HCT116 (cell line): ENCODE results near the gene JAG1. TPM values are rescaled to one million over a fixed set of nuclear protein-coding genes. Genes with fewer than 3 reads are reported as not detected.

Experiments
- ATAC-seq: fragments of 200-7000 bp; cut with Tn5 transposase; 2 replicates; pipeline ENCODE4 v1.9.1; 2020; ENCODE audit warnings: mild to moderate bottlenecking, moderate library complexity
- BruUV-seq: library from RNA; stranded (reverse); fragments of 400-500 nt; replicated peaks from 2 replicates; lab custom pipeline; 2021; lab: Mats Ljungman, UMichigan
- CTCF ChIA-PET: fragments of 300-600 bp; sonication (Branson Sonifier 250); formaldehyde crosslinking; loops from one replicate; lab custom pipeline; 2021; ENCODE audit warnings: antibody characterized with exemption; lab: Charles Lee
- POLR2A ChIA-PET: fragments of 300-600, 350-600 bp; sonication (Branson Sonifier 250); formaldehyde crosslinking; loops from one replicate; lab custom pipeline; 2021; ENCODE audit warnings: antibody characterized with exemption; lab: Charles Lee
- RAD21 ChIA-PET, 2 experiments: fragments of 300-600 bp; sonication (Branson Sonifier 250); formaldehyde crosslinking; loops; one replicate each; lab custom pipeline; 2023; ENCODE audit warnings: low total read pairs in 2 of 2; ENCODE audit not compliant: uncharacterized antibody in 2 of 2, unreplicated experiment in 2 of 2, low non-redundant PET in 1 of 2; lab: Charles Lee
- DNase-seq: peaks from one replicate; pipeline ENCODE4 v3.0.0-alpha.2; 2010; ENCODE audit warnings: low read depth, low spot score
- H2AFZ ChIP-seq: fragments of 200-600 bp; shearing (Covaris generic), sonication (generic); 2 replicates; pipeline ENCODE4 v1.6.1; 2017; ENCODE audit warnings: low read depth, mixed run types, mixed read lengths, antibody characterized with exemption, low read length; ENCODE audit not compliant: poor library complexity, severe bottlenecking
- H3K27ac ChIP-seq: 2 replicates; pipeline ENCODE4 v1.5.1; 2012; ENCODE audit warnings: low read depth, low read length
- H3K27me3 ChIP-seq: fragments of 200-600 bp; sonication (generic); 2 replicates; pipeline ENCODE4 v1.6.1; 2016; ENCODE audit warnings: mixed run types, low read length, mixed read lengths; ENCODE audit not compliant: insufficient read depth
- H3K36me3 ChIP-seq, 2 experiments: fragments of 200-500 bp in 1 of 2; fragments of 200-600 bp in 1 of 2; sonication (Bioruptor generic) in 1 of 2; sonication (generic) in 1 of 2; 2 replicates each; pipeline versions ENCODE4 v1.5.1 to v1.6.1; 2014 to 2016; ENCODE audit warnings: low read length in 2 of 2, inconsistent platforms in 1 of 2, mixed read lengths in 1 of 2, mixed run types in 1 of 2; ENCODE audit not compliant: insufficient read depth in 2 of 2, control insufficient read depth in 1 of 2
- H3K4me1 ChIP-seq, 2 experiments: fragments of 200-600 bp in 1 of 2; sonication (generic) in 1 of 2; 2 replicates each; pipeline versions ENCODE4 v1.5.1 to v1.6.1; 2012 to 2017; ENCODE audit warnings: low read length in 2 of 2, inconsistent platforms in 1 of 2, mild to moderate bottlenecking in 1 of 2, mixed read lengths in 1 of 2, mixed run types in 1 of 2, moderate library complexity in 1 of 2; ENCODE audit not compliant: insufficient read depth in 2 of 2, control insufficient read depth in 1 of 2
- H3K4me2 ChIP-seq: fragments of 200-600 bp; sonication (generic); 2 replicates; pipeline ENCODE4 v1.6.1; 2017; ENCODE audit warnings: mixed run types, low read length, mixed read lengths
- H3K4me3 ChIP-seq, 2 experiments: fragments of 200-600 bp in 1 of 2; sonication (generic) in 1 of 2; replicated peaks in 1 of 2; 2 replicates each; pipeline ENCODE4 v1.5.1; 2011 to 2016; ENCODE audit warnings: low read length in 2 of 2, control low read depth in 1 of 2, low read depth in 1 of 2, mild to moderate bottlenecking in 1 of 2, mixed read lengths in 1 of 2, mixed run types in 1 of 2
- H3K79me2 ChIP-seq: fragments of 200-600 bp; sonication (generic); 2 replicates; pipeline ENCODE4 v1.6.1; 2017; ENCODE audit warnings: mild to moderate bottlenecking, mixed run types, low read length, moderate library complexity, mixed read lengths; ENCODE audit not compliant: insufficient read depth
- H3K9ac ChIP-seq: fragments of 200-600 bp; sonication (generic); 2 replicates; pipeline ENCODE4 v1.6.1; 2016; ENCODE audit warnings: low read length, mixed read lengths
- H3K9me2 ChIP-seq: fragments of 200-600 bp; sonication (generic), shearing (Covaris generic); 2 replicates; pipeline ENCODE4 v1.6.1; 2017; ENCODE audit warnings: mixed run types, mild to moderate bottlenecking, moderate library complexity; ENCODE audit not compliant: insufficient read depth
- H3K9me3 ChIP-seq, 2 experiments: fragments of 200-500 bp in 1 of 2; fragments of 200-600 bp in 1 of 2; sonication (Bioruptor generic) in 1 of 2; sonication (generic) in 1 of 2; 2 replicates each; pipeline ENCODE4 v1.6.1; 2014 to 2017; ENCODE audit warnings: low read length in 2 of 2, mixed read lengths in 2 of 2, inconsistent platforms in 1 of 2, low read depth in 1 of 2, mild to moderate bottlenecking in 1 of 2, mixed run types in 1 of 2, moderate library complexity in 1 of 2; ENCODE audit not compliant: control insufficient read depth in 1 of 2, insufficient read depth in 1 of 2
- H4K20me1 ChIP-seq: fragments of 200-600 bp; sonication (generic), shearing (Covaris generic); 2 replicates; pipeline ENCODE4 v1.6.1; 2017; ENCODE audit warnings: mixed run types, mild to moderate bottlenecking, moderate library complexity; ENCODE audit not compliant: insufficient read depth
- CBX3 ChIP-seq: IDR thresholded peaks from 2 replicates; pipeline ENCODE4 v1.6.1; 2012; ENCODE audit warnings: low read depth
- EGR1 ChIP-seq: IDR thresholded peaks from 2 replicates; pipeline ENCODE4 v1.6.1; 2012; ENCODE audit warnings: low read depth
- ELF1 ChIP-seq: IDR thresholded peaks from 2 replicates; pipeline ENCODE4 v1.6.1; 2012; ENCODE audit warnings: low read depth, borderline replicate concordance
- EZH2 ChIP-seq: fragments of 200-600 bp; sonication (generic); IDR thresholded peaks from 2 replicates; pipeline ENCODE4 v1.6.1; 2017; ENCODE audit warnings: antibody characterized with exemption, mixed run types
- EZH2phosphoT487 ChIP-seq: fragments of 200-600 bp; IDR thresholded peaks from 2 replicates; pipeline ENCODE4 v1.6.1; 2018; ENCODE audit warnings: antibody characterized with exemption, borderline replicate concordance
- POLR2A ChIP-seq: IDR thresholded peaks from 2 replicates; pipeline ENCODE4 v1.7.0; 2011; ENCODE audit warnings: borderline replicate concordance; ENCODE audit not compliant: insufficient read depth, insufficient read length; ENCODE audit errors: extremely low read depth
- POLR2AphosphoS5 ChIP-seq: IDR thresholded peaks from 2 replicates; pipeline ENCODE4 v1.6.1; 2011; ENCODE audit warnings: mild to moderate bottlenecking, low read depth, low read length, moderate library complexity
- SP1 ChIP-seq: IDR thresholded peaks from 2 replicates; pipeline ENCODE4 v1.6.1; 2012; ENCODE audit warnings: low read depth
- SRF ChIP-seq: IDR thresholded peaks from 2 replicates; pipeline ENCODE4 v1.6.1; 2012; ENCODE audit warnings: low read depth
- ZNF274 ChIP-seq: fragments of 200-500 bp; sonication (Bioruptor generic); IDR thresholded peaks from 2 replicates; pipeline ENCODE4 v1.6.1; 2014; ENCODE audit warnings: mild to moderate bottlenecking, low read depth, low read length, inconsistent platforms
- intact Hi-C: fragments of 100-400 bp; cut with micrococcal nuclease; formaldehyde crosslinking; loops from 2 replicates; pipeline ENCODE4 v1.10.0; 2022
- total RNA-seq: library from RNA; stranded (reverse); gene quantifications from one replicate; pipeline ENCODE4 v1.2.1, GENCODE V29; 2021; ENCODE audit not compliant: unreplicated experiment

The JAG1 gene
- total RNA-seq, 1 experiment from 2014 or later, result 31.9 TPM

DNA sequence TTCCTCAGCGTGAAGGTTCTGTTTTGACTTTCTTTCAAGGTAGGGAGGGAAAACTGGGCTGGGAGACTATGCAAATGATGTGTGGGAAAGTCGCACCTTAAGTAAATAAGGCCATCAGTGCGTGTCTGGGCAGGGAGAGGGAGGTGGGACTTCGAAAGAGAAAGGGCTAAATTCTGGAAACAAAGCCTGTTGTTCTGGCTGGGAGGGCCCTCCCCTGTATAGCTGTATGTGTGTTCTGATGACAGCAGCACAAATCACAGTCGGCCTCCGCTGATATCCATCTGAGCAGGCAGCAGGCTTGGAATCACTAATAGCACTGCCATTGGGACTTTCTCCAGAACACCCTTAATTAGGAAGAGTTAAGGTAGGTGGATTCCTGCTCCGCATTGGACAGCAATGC, 19.2 kb downstream of the JAG1 start:
- TF ChIP-seq EZH2, result no peak
- no peak for TF ChIP-seq CBX3
- TF ChIP-seq ZNF274, result no peak
- no peak for TF ChIP-seq EGR1
- TF ChIP-seq ELF1, result no peak
- no peak for TF ChIP-seq POLR2AphosphoS5
- Histone ChIP-seq H3K27ac (no peak overlapping the region), H3K9me2 (no peaks in the 10 kb centered on the region), H3K4me1 (no peaks in the 10 kb centered on the region), H3K4me2 (no peak overlapping the region), H3K27me3 (no peaks in the 10 kb centered on the region), H4K20me1 (no peaks in the 10 kb centered on the region; the same call in 1 of the 2 replicates), H3K9me3 (no peaks in the 10 kb centered on the region), H3K9ac (no peak overlapping the region), H3K4me3 (no peak overlapping the region), H3K36me3 (peaks cover 20 to 86% of the 10 kb centered on the region in 2 experiments; a peak in 3 of 4 replicates), H3K79me2 (no peaks in the 10 kb centered on the region), H2AFZ (no peak overlapping the region)
- intact Hi-C loops, result no loop called here
- ChIA-PET RAD21 (no interaction called here), CTCF (no interaction called here), POLR2A (no interaction called here)
- no TSS peak for BruUV-seq
- no peak for ATAC-seq
- DNase-seq, result no peak

DNA sequence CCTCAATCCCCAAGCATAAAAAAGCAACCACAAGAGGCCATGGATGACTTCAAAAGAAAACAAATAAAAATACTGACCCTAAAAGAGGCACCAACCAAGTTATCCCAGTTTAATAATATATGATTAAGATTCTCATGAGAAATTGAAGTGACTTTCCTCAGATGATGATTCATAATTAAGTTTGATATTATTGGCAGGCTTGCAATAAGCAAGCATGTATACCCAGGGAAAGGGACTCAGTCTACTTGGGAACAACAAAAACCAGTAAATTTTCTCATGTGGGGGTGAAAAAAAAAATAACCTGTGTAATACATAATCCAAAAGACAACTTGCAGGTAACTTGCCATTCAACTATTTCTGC, 19.6 kb downstream of the JAG1 start:
- Histone ChIP-seq H3K9me3 (no peaks in the 10 kb centered on the region), H3K36me3 (peaks cover 20 to 87% of the 10 kb centered on the region in 2 experiments; a peak in 3 of 4 replicates), H2AFZ (no peak overlapping the region), H3K9ac (no peak overlapping the region), H3K4me1 (no peaks in the 10 kb centered on the region), H3K27me3 (no peaks in the 10 kb centered on the region), H3K79me2 (no peaks in the 10 kb centered on the region), H3K9me2 (no peaks in the 10 kb centered on the region), H3K4me3 (no peak overlapping the region), H4K20me1 (no peaks in the 10 kb centered on the region; the same call in 1 of the 2 replicates), H3K27ac (no peak overlapping the region), H3K4me2 (no peak overlapping the region)
- ChIA-PET RAD21 (no interaction called here), POLR2A (no interaction called here), CTCF (interaction anchor here (0.8 kb wide), 1 partner anchor 19 kb away, joined by 3 read pairs; no protein-coding TSS in a partner anchor)
- no peak for DNase-seq
- intact Hi-C loops, result no loop called here
- TF ChIP-seq SP1 (no peak), POLR2A (no peak), EZH2phosphoT487 (no peak), SRF (no peak)
- no TSS peak for BruUV-seq
- no peak for ATAC-seq
